Suprapubic skin (tissue), 4 donors: Measurements from ENCODE around the gene PRXL2C. TPM values are rescaled to one million over a fixed set of nuclear protein-coding genes. Genes with fewer than 3 reads are reported as not detected.
"Not testable (repeated sequence)": the region's sequence is repeated elsewhere in the genome, so short reads cannot be mapped to it uniquely, and the experiment has no call there.

Source experiments
- DNase-seq, 2 donors: peaks; one replicate each; pipeline ENCODE4 v3.0.0-alpha.2; 2019; ENCODE audit warnings: low spot score in 2 of 2
- H3K27ac ChIP-seq: fragments of 200-600 bp; sonication (generic); one replicate; pipeline ENCODE4 v1.5.1; 2019
- H3K27me3 ChIP-seq: fragments of 200-600 bp; sonication (generic); one replicate; pipeline ENCODE4 v1.5.1; 2019
- H3K36me3 ChIP-seq: fragments of 200-600 bp; sonication (generic); one replicate; pipeline ENCODE4 v1.5.1; 2019
- H3K4me1 ChIP-seq: fragments of 200-600 bp; sonication (generic); one replicate; pipeline ENCODE4 v1.5.1; 2019
- H3K4me3 ChIP-seq: fragments of 200-600 bp; sonication (generic); one replicate; pipeline ENCODE4 v1.5.1; 2019; ENCODE audit warnings: mild to moderate bottlenecking
- H3K9me3 ChIP-seq: fragments of 200-600 bp; sonication (generic); one replicate; pipeline ENCODE4 v1.5.1; 2019
- CTCF ChIP-seq, 2 donors: fragments of 200-600 bp in 1 of 2; fragments of 450-650 bp in 1 of 2; sonication (generic) in 1 of 2; IDR thresholded peaks; one replicate each; pipeline ENCODE4 v1.5.1; 2016 to 2019; ENCODE audit warnings: antibody characterized with exemption in 2 of 2, mild to moderate bottlenecking in 1 of 2, moderate library complexity in 1 of 2
- EP300 ChIP-seq: sonication (generic); formaldehyde crosslinking; IDR thresholded peaks from one replicate; pipeline ENCODE4 v1.6.1; 2017; ENCODE audit warnings: antibody characterized with exemption
- POLR2A ChIP-seq, 2 donors: fragments of 450-650 bp; IDR thresholded peaks; one replicate each; pipeline ENCODE4 v1.6.1; 2017; ENCODE audit warnings: antibody characterized with exemption in 2 of 2, mild to moderate bottlenecking in 2 of 2, moderate library complexity in 2 of 2
- POLR2AphosphoS5 ChIP-seq, 3 donors: sonication (generic); formaldehyde crosslinking; IDR thresholded peaks; one replicate each; pipeline ENCODE4 v1.6.1; 2017; ENCODE audit warnings: antibody characterized with exemption in 3 of 3
- WGBS: methylation state at CpG from one replicate; pipeline ENCODE4 v1.1.5; 2018; 5-methylcytosine and 5-hydroxymethylcytosine counted together
- total RNA-seq, 4 donors: library from RNA; depleted of rRNA; stranded (reverse); fragments of >200 nt; gene quantifications; one replicate each; pipeline ENCODE4 v1.1.0, GENCODE V29; 2016

The PRXL2C gene
- total RNA-seq, 4 donors from 2014 or later = 11.2 to 16.0 (median 13.6) TPM

- no peaks in the 10 kb centered on the region for H3K36me3 ChIP-seq
- H3K27me3 ChIP-seq = no peaks in the 10 kb centered on the region
- no peak for TF ChIP-seq EP300
- TF ChIP-seq POLR2AphosphoS5 (IDR thresholded peaks at IDR 0.05) = no peak
- no peak for TF ChIP-seq CTCF (IDR thresholded peaks at IDR 0.05)
- no peak for TF ChIP-seq POLR2A (IDR thresholded peaks at IDR 0.05)
- peak overlapping the region; percentile 86 for H3K27ac ChIP-seq
- H3K4me3 ChIP-seq = peak overlapping the region; percentile 82
- peaks cover 19% of the 10 kb centered on the region for H3K4me1 ChIP-seq
- 12% methylated on average over 35 of the region's 69 CpGs for WGBS
- H3K9me3 ChIP-seq = no peaks in the 10 kb centered on the region
- peak; percentile 81 to 83 for DNase-seq
These were observed 36.7 kb downstream of the PRXL2C start for GRCh38 chr9:96618209-96619123.

DNA sequence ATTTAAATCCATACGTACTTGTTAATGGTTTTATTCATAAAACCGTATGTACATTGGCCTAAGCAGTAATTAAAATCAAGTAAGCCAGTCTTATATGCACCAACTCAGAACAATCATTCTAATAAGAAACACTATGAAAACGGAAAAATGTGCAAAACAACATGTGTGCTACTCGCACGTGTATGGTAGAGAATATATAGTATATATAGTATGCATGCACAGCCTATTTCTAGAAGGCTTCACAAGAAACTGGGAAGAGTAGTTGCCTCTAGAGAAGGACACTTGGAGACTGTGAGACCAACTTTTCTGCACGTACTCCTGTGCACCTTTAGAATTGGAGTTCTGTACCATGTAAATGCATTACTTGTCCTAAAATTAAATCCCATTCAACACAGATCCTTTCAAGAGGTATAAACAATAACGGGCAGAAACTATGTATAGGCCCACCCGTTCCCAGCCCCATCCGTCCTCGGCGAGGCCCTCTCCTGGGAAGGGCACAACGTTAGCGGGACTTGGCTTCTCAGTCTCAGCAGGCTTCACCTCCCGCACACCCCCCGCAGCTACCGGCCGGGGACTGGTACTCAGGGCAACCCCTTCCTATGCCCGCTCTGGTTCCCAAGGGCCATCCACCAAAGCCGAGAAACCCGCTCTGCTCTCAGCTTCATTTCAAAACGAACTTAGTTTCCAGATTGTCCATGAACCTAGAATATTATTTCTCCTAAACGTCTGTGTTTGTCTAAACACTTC, 37.5 kb downstream of the PRXL2C start:
- 72% methylated on average over 22 of the region's 22 CpGs for WGBS
- no peak for DNase-seq
- peak overlapping the region; percentile 86 for H3K27ac ChIP-seq
- no peaks in the 10 kb centered on the region for H3K27me3 ChIP-seq
- no peaks in the 10 kb centered on the region for H3K9me3 ChIP-seq
- no peaks in the 10 kb centered on the region for H3K36me3 ChIP-seq
- peak overlapping the region; percentile 82 for H3K4me3 ChIP-seq
- peaks cover 19% of the 10 kb centered on the region for H3K4me1 ChIP-seq
- TF ChIP-seq POLR2AphosphoS5 (IDR thresholded peaks at IDR 0.05) = no peak
- TF ChIP-seq POLR2A (IDR thresholded peaks at IDR 0.05) = no peak
- TF ChIP-seq EP300 = no peak
- no peak for TF ChIP-seq CTCF (IDR thresholded peaks at IDR 0.05)

GRCh38 chr9:96616817-96617438, 38.2 kb downstream of the PRXL2C start:
- no peak overlapping the region for H3K27ac ChIP-seq
- H3K4me3 ChIP-seq = no peak overlapping the region
- no peaks in the 10 kb centered on the region for H3K9me3 ChIP-seq
- no peaks in the 10 kb centered on the region for H3K27me3 ChIP-seq
- peaks cover 23% of the 10 kb centered on the region for H3K4me1 ChIP-seq
- TF ChIP-seq CTCF (IDR thresholded peaks at IDR 0.05) (no peak), EP300 (no peak), POLR2AphosphoS5 (IDR thresholded peaks at IDR 0.05) (no peak), POLR2A (IDR thresholded peaks at IDR 0.05) (no peak)
- no peak for DNase-seq
- no peaks in the 10 kb centered on the region for H3K36me3 ChIP-seq
- 82% methylated on average over 7 of the region's 7 CpGs for WGBS

DNA sequence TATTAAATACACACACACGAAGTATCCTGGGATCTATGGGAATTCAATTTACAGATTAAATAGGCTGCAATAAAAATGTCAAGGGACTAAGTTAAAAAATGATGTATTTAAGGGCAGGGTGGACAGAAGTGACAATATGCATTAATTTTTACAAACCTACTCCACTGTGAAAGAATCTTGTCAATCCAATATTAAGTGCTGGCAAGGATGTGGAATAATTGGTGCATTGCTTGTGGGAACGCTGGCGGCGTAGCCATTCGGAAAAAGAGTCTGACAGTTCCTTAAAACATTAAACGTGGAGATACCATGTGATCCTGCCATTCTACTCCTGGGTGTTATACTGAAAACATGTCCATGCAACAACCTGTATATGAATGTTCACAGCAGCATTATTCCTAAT, 39.7 kb downstream of the PRXL2C start:
- WGBS = 84% methylated on average over 6 of the region's 6 CpGs
- no peak overlapping the region for H3K4me3 ChIP-seq
- no peaks in the 10 kb centered on the region for H3K27me3 ChIP-seq
- no peaks in the 10 kb centered on the region for H3K9me3 ChIP-seq
- no peak overlapping the region for H3K27ac ChIP-seq
- no peaks in the 10 kb centered on the region for H3K36me3 ChIP-seq
- H3K4me1 ChIP-seq = peaks cover 31% of the 10 kb centered on the region
- TF ChIP-seq CTCF (IDR thresholded peaks at IDR 0.05) (no peak), POLR2AphosphoS5 (IDR thresholded peaks at IDR 0.05) (no peak), EP300 (no peak), POLR2A (IDR thresholded peaks at IDR 0.05) (no peak)
- no peak for DNase-seq

DNA sequence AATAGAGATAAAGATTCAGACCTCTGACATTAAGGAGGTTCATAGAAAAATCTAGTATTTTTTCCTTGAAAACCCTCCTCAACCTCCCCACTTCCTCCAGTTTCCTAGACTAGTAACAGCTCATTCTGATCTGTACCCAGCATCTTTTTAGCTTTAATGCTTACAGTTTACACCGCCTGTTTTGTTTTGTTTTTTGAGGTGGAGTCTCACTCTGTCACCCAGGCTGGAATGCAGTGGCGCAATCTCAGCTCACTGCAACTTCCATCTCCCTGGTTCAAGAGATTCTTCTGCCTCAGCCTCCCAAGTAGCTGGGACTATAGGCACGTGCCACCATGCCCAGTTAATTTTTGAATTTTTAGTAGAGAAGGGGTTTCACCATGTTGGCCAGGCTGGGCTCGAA, 40.5 kb downstream of the PRXL2C start:
- peaks cover 26% of the 10 kb centered on the region for H3K4me1 ChIP-seq
- not testable (repeated sequence) for H3K27ac ChIP-seq, H3K4me3 ChIP-seq, DNase-seq, H3K36me3 ChIP-seq, H3K27me3 ChIP-seq, H3K9me3 ChIP-seq
- 73% methylated on average over 4 of the region's 4 CpGs for WGBS
